DND-41 (cell line): ENCODE measurements around the gene PET100.

Experiments
- EZH2 ChIP-seq: IDR thresholded peaks from 3 replicates; pipeline ENCODE4 v1.6.1; 2012; ENCODE audit warnings: borderline replicate concordance, low read depth, mild to moderate bottlenecking, moderate library complexity, low read length, inconsistent platforms; ENCODE audit not compliant: severe bottlenecking
- TF ChIP-seq, protein P1 (sequence below): IDR thresholded peaks from 2 replicates; pipeline ENCODE4 v1.5.1; 2012; ENCODE audit warnings: borderline replicate concordance, low read length, moderate library complexity, mild to moderate bottlenecking; ENCODE audit not compliant: poor library complexity, severe bottlenecking; ENCODE audit errors: extremely low read depth

DNA sequence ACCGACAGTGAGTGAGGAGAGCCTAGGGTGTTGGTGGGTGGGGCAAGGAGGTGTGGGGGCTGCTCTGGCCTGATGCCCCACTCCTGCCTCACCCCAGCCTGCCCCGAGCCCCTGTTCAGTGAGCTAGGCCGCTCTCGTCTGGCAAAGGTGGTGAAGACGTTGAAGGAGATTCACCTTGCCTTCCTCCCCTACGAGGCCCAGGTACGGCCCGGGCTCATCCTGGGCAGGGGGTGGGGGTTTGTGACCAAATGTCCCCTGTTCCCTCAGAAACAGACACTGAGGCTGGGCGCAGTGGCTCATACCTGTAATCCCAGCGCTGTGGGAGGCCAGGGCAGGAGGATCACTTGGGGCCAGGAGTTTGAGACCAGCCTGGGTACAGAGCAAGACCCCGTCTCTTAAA is 11.2 kb downstream of the PET100 start:
- TF ChIP-seq, protein P1, sequence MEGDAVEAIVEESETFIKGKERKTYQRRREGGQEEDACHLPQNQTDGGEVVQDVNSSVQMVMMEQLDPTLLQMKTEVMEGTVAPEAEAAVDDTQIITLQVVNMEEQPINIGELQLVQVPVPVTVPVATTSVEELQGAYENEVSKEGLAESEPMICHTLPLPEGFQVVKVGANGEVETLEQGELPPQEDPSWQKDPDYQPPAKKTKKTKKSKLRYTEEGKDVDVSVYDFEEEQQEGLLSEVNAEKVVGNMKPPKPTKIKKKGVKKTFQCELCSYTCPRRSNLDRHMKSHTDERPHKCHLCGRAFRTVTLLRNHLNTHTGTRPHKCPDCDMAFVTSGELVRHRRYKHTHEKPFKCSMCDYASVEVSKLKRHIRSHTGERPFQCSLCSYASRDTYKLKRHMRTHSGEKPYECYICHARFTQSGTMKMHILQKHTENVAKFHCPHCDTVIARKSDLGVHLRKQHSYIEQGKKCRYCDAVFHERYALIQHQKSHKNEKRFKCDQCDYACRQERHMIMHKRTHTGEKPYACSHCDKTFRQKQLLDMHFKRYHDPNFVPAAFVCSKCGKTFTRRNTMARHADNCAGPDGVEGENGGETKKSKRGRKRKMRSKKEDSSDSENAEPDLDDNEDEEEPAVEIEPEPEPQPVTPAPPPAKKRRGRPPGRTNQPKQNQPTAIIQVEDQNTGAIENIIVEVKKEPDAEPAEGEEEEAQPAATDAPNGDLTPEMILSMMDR: no peak
- TF ChIP-seq EZH2: no peak
